NB4 (cell line): ENCODE measurements around the gene PIK3CD.
A peak's percentile ranks its signal among the peaks of the same experiment; 100 is the strongest.

Source experiments
- DNase-seq: peaks from one replicate; pipeline ENCODE4 v3.0.0; 2010; ENCODE audit warnings: low read depth
- H3K4me3 ChIP-seq: one replicate; pipeline ENCODE4 v1.5.1; 2011; ENCODE audit warnings: mild to moderate bottlenecking, low read depth, low read length, moderate library complexity
- CTCF ChIP-seq: IDR thresholded peaks from one replicate; pipeline ENCODE4 v1.5.1; 2012; ENCODE audit warnings: low read depth, low read length
- MAX ChIP-seq: IDR thresholded peaks from 2 replicates; pipeline ENCODE4 v1.6.1; 2011; ENCODE audit warnings: low read depth, low read length
- MYC ChIP-seq: IDR thresholded peaks from 2 replicates; pipeline ENCODE4 v1.6.1; 2011; ENCODE audit warnings: low read depth, low read length
- POLR2A ChIP-seq: IDR thresholded peaks from 2 replicates; pipeline ENCODE4 v1.6.1; 2011; ENCODE audit warnings: mild to moderate bottlenecking; ENCODE audit not compliant: insufficient read length; ENCODE audit errors: extremely low read depth

The PIK3CD gene

GRCh38 chr1:9651565-9652378, at the start of gene PIK3CD:
TSS of gene PIK3CD (plus strand) at chr1:9651731. CDS start at chr1:9710456, 58,725 bp downstream.
- TF ChIP-seq CTCF (no peak), POLR2A (peak; percentile 53), MAX (no peak), MYC (no peak)
- peak; percentile 76 for DNase-seq
- H3K4me3 ChIP-seq: peak within 1 kb of the TSS; percentile 74

GRCh38 chr1:9601942-9602793, 49.4 kb upstream of the PIK3CD start:
- no peak for DNase-seq
- no peak for TF ChIP-seq MAX
- TF ChIP-seq MYC: no peak
- no peak for TF ChIP-seq POLR2A
- TF ChIP-seq CTCF: no peak
- H3K4me3 ChIP-seq: no peak overlapping the region

GRCh38 chr1:9602794-9603167, 48.8 kb upstream of the PIK3CD start:
- no peak for TF ChIP-seq MYC
- no peak for TF ChIP-seq CTCF
- no peak for TF ChIP-seq MAX
- no peak for TF ChIP-seq POLR2A
- DNase-seq: no peak
- H3K4me3 ChIP-seq: no peak overlapping the region

GRCh38 chr1:9603307-9603706, 48.2 kb upstream of the PIK3CD start:
- no peak overlapping the region for H3K4me3 ChIP-seq
- no peak for DNase-seq
- no peak for TF ChIP-seq MAX
- no peak for TF ChIP-seq CTCF
- no peak for TF ChIP-seq POLR2A

- TF ChIP-seq MYC: no peak
- TF ChIP-seq MAX: no peak
- no peak for TF ChIP-seq CTCF
- TF ChIP-seq POLR2A: no peak
- no peak overlapping the region for H3K4me3 ChIP-seq
- no peak for DNase-seq
Observed at GRCh38 chr1:9603766-9604753, 47.5 kb upstream of the PIK3CD start.
